Neural cell (in vitro differentiated cells): ENCODE data around the gene GAP43. TPM values are rescaled to one million over a fixed set of nuclear protein-coding genes. Genes with fewer than 3 reads are reported as not detected.

Experiments
- H2AFZ ChIP-seq: fragments of 200-600, 300-800 bp; sonication (generic), shearing (Covaris generic); 2 replicates; pipeline ENCODE4 v1.6.0; 2014; ENCODE audit warnings: low read depth, mild to moderate bottlenecking, antibody characterized with exemption, low read length, moderate library complexity
- H3F3A ChIP-seq: fragments of 200-600 bp; shearing (Covaris generic); 2 replicates; pipeline ENCODE4 v1.6.1; 2016; ENCODE audit warnings: mild to moderate bottlenecking, moderate library complexity, mixed read lengths, antibody characterized with exemption, low read length; ENCODE audit not compliant: insufficient read depth, poor library complexity, severe bottlenecking
- H3K27ac ChIP-seq: fragments of 200-600, 300-800 bp; sonication (generic), shearing (Covaris generic); 2 replicates; pipeline ENCODE4 v1.5.1; 2014; ENCODE audit warnings: mild to moderate bottlenecking, low read length, moderate library complexity
- H3K27me3 ChIP-seq: fragments of 300-800, 200-600 bp; sonication (generic), shearing (Covaris generic); 2 replicates; pipeline ENCODE4 v1.6.0; 2014; ENCODE audit warnings: mild to moderate bottlenecking, low read depth, low read length, moderate library complexity; ENCODE audit not compliant: insufficient read depth
- H3K36me3 ChIP-seq: fragments of 300-800, 200-600 bp; sonication (generic), shearing (Covaris generic); 2 replicates; pipeline ENCODE4 v1.5.1; 2014; ENCODE audit warnings: mild to moderate bottlenecking, antibody characterized with exemption, low read length, moderate library complexity; ENCODE audit not compliant: insufficient read depth
- H3K4me2 ChIP-seq: fragments of 300-800, 200-600 bp; sonication (generic), shearing (Covaris generic); 2 replicates; pipeline ENCODE4 v1.6.0; 2014; ENCODE audit warnings: mild to moderate bottlenecking, low read length
- H3K4me3 ChIP-seq: fragments of 300-800, 200-600 bp; sonication (generic), shearing (Covaris generic); 2 replicates; pipeline ENCODE4 v1.5.1; 2014; ENCODE audit warnings: mild to moderate bottlenecking, low read length, moderate library complexity
- H3K79me2 ChIP-seq: fragments of 200-600 bp; shearing (Covaris generic); replicated peaks from 2 replicates; pipeline ENCODE4 v1.6.0; 2014; ENCODE audit warnings: mild to moderate bottlenecking, low read length, moderate library complexity; ENCODE audit not compliant: insufficient read depth
- H3K9ac ChIP-seq: fragments of 300-800, 200-600 bp; sonication (generic), shearing (Covaris generic); 2 replicates; pipeline ENCODE4 v1.6.1; 2016; ENCODE audit warnings: mild to moderate bottlenecking, low read length, mixed read lengths
- H3K9me2 ChIP-seq: fragments of 200-600 bp; shearing (Covaris generic); 2 replicates; pipeline ENCODE4 v1.6.1; 2016; ENCODE audit warnings: mild to moderate bottlenecking, low read length, mixed read lengths; ENCODE audit not compliant: insufficient read depth
- H3K9me3 ChIP-seq: fragments of 200-600, 300-800 bp; sonication (generic), shearing (Covaris generic); 2 replicates; pipeline ENCODE4 v1.6.1; 2016; ENCODE audit warnings: mild to moderate bottlenecking, mixed run types, low read length, moderate library complexity, mixed read lengths
- H4K20me1 ChIP-seq: fragments of 200-600 bp; shearing (Covaris generic); 2 replicates; pipeline ENCODE4 v1.6.1; 2016; ENCODE audit warnings: mild to moderate bottlenecking, mixed run types; ENCODE audit not compliant: insufficient read depth
- CTCF ChIP-seq: fragments of 450-650 bp; IDR thresholded peaks from 2 replicates; pipeline ENCODE4 v1.5.1; 2014; ENCODE audit warnings: antibody characterized with exemption, mild to moderate bottlenecking, moderate library complexity; ENCODE audit not compliant: poor library complexity, severe bottlenecking
- EP300 ChIP-seq: fragments of 450-650 bp; conservative IDR thresholded peaks from 2 replicates; pipeline ENCODE4 v1.6.1; 2014; ENCODE audit warnings: antibody characterized with exemption, mild to moderate bottlenecking, moderate library complexity; ENCODE audit not compliant: poor library complexity, severe bottlenecking
- EZH2 ChIP-seq: fragments of 200-600, 300-800 bp; shearing (Covaris generic), sonication (generic); IDR thresholded peaks from 2 replicates; pipeline ENCODE4 v1.6.1; 2014; ENCODE audit warnings: antibody characterized with exemption, low read length, borderline replicate concordance, mild to moderate bottlenecking; ENCODE audit not compliant: insufficient read depth, poor library complexity, severe bottlenecking
- MXI1 ChIP-seq: fragments of 450-650 bp; conservative IDR thresholded peaks from 2 replicates; pipeline ENCODE4 v1.6.1; 2014; ENCODE audit warnings: antibody characterized with exemption, mild to moderate bottlenecking; ENCODE audit not compliant: poor library complexity, severe bottlenecking
- POLR2AphosphoS5 ChIP-seq: IDR thresholded peaks from 2 replicates; pipeline ENCODE4 v1.6.1; 2012
- RAD21 ChIP-seq: fragments of 450-650 bp; conservative IDR thresholded peaks from 2 replicates; pipeline ENCODE4 v1.6.1; 2014; ENCODE audit warnings: antibody characterized with exemption, mild to moderate bottlenecking, moderate library complexity
- REST ChIP-seq: IDR thresholded peaks from 2 replicates; pipeline ENCODE4 v1.6.1; 2012; ENCODE audit warnings: borderline replicate concordance
- SMC3 ChIP-seq: fragments of 450-650 bp; conservative IDR thresholded peaks from 2 replicates; pipeline ENCODE4 v1.6.1; 2014; ENCODE audit warnings: antibody characterized with exemption, mild to moderate bottlenecking, moderate library complexity; ENCODE audit not compliant: poor library complexity
- TAF1 ChIP-seq: IDR thresholded peaks from 2 replicates; pipeline ENCODE4 v1.6.1; 2012; ENCODE audit warnings: low read depth
- polyA plus RNA-seq: library from polyadenylated mRNA; depleted of rRNA; stranded (reverse); fragments of >200 nt; gene quantifications from 2 replicates; pipeline ENCODE4 v1.2.3, GENCODE V29; 2014

Gene GAP43
- polyA plus RNA-seq, 1 donor from 2014 or later: 1,327 TPM

GRCh38 chr3:115692887-115693524 is 69.7 kb downstream of the GAP43 start:
- Histone ChIP-seq H3K9me2 (no peaks in the 10 kb centered on the region), H2AFZ (no peak overlapping the region), H3K4me3 (no peak overlapping the region), H3K79me2 (peaks cover 71% of the 10 kb centered on the region), H3K27me3 (no peaks in the 10 kb centered on the region), H3K36me3 (peaks cover 15% of the 10 kb centered on the region), H3K9ac (peak overlapping the region; percentile 64), H3K4me2 (peak overlapping the region; percentile 15), H3K9me3 (no peaks in the 10 kb centered on the region), H3K27ac (peak overlapping the region; percentile 90), H3F3A (peaks cover 10% of the 10 kb centered on the region), H4K20me1 (no peaks in the 10 kb centered on the region)
- TF ChIP-seq RAD21 (peak; percentile 95), SMC3 (peak; percentile 94), EZH2 (no peak), TAF1 (no peak), POLR2AphosphoS5 (peak; percentile 38), REST (no peak), MXI1 (no peak), CTCF (peak; percentile 94), EP300 (peak; percentile 38)

- peak overlapping the region; percentile 50 for H3K4me3 ChIP-seq
- no peaks in the 10 kb centered on the region for H3K27me3 ChIP-seq
- peaks cover 10% of the 10 kb centered on the region for H3F3A ChIP-seq
- TF ChIP-seq MXI1 (peak; percentile 55), RAD21 (peak; percentile 34), SMC3 (peak; percentile 37), TAF1 (no peak), EZH2 (no peak), CTCF (no peak), EP300 (peak; percentile 60), REST (no peak), POLR2AphosphoS5 (peak; percentile 60)
- H4K20me1 ChIP-seq: no peaks in the 10 kb centered on the region
- no peaks in the 10 kb centered on the region for H3K9me3 ChIP-seq
- H3K27ac ChIP-seq: peak overlapping the region; percentile 90
- no peaks in the 10 kb centered on the region for H3K9me2 ChIP-seq
- H3K4me2 ChIP-seq: peak overlapping the region; percentile 70
- H3K9ac ChIP-seq: peak overlapping the region; percentile 64
- no peak overlapping the region for H2AFZ ChIP-seq
- H3K36me3 ChIP-seq: peaks cover 13% of the 10 kb centered on the region
- peaks cover 70% of the 10 kb centered on the region for H3K79me2 ChIP-seq
These were observed 70.6 kb downstream of the GAP43 start for GRCh38 chr3:115693868-115694267.
